Left colon (tissue), 2 donors: ENCODE results near the gene ARHGEF16. TPM values are rescaled to one million over a fixed set of nuclear protein-coding genes. Genes with fewer than 3 reads are reported as not detected.

Source experiments
- ATAC-seq: fragments of 200-7000 bp; cut with Tn5 transposase; one replicate; pipeline ENCODE4 v1.9.1; 2020; ENCODE audit warnings: mild to moderate bottlenecking, moderate library complexity
- DNase-seq, 2 donors: peaks; one replicate each; pipeline ENCODE4 v3.0.0-alpha.2; 2020
- intact Hi-C, 2 donors: fragments of 100-400 bp; cut with DNase I in 1 of 2; cut with micrococcal nuclease in 1 of 2; formaldehyde crosslinking; loops; one replicate each; pipeline versions ENCODE4 v1.11.2 to v1.14.0; 2022; cut with DNase I, micrococcal nuclease
- total RNA-seq, 2 donors: library from RNA; stranded (reverse); fragmentation: NEBNext Ultra II Directional; extraction: Animal tissue kit (Norgen Biotek cat#: 25700); gene quantifications; one replicate each; pipeline ENCODE4 v1.2.1, GENCODE V29; 2021
- donor health status: DM: no; HTN: no; CAD: no.
- donor health status: DM: yes; HTN: yes; CAD: no.

The ARHGEF16 gene
- total RNA-seq, 2 donors from 2014 or later, result 92.4 to 113 TPM

GRCh38 chr1:3450983-3451382, 3.5 kb upstream of the ARHGEF16 start:
- DNase-seq, result no peak
- intact Hi-C loops, result no loop called here
- ATAC-seq, result no peak

GRCh38 chr1:3451994-3452865, 2.2 kb upstream of the ARHGEF16 start:
- intact Hi-C loops, result no loop called here
- DNase-seq (no peak), ATAC-seq (no peak)

DNA sequence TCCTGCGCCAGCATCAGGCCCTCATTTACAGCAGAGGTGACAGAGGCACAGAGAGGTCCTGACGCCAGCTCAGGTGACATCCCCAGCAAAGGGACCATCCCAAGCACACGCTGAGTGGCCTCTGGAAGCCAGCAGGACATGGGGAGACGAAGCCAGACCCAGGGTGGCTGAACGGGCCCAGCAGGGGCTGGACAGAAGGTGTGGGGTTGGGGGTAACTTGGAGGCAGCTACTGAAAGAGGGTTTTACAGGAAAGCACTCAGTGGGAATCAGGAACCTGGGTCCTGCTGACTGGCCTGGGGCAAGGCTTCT, 1.6 kb upstream of the ARHGEF16 start:
- intact Hi-C loops, result no loop called here
- no peak for DNase-seq
- no peak for ATAC-seq

DNA sequence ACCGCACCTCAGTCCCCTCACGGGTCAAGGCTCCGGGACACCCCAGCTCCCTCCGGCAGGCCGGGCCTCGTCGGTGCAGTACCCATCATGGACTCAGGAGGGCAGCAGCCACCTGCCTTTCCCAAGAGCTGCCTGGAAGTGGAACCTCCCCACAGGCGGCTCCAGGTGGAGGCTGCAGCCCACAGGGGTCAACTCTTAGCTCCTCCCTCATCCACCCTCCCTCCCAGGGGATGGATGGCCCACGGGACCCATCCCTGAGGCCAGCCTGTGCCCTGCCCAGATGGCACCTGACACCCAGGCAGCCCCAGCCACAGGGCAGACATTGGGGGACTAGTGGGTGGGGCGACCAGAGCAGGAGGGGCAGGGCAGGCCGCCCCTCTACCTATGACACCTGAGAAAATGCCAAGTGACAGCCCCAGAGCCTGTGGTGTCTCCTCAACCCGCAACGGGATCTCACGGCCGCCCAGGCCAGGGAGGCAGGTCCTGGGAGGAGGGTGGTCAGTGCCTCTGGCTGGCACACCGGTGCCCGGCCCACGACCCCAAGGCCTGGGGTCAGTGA, 1.2 kb upstream of the ARHGEF16 start:
- intact Hi-C loops, result no loop called here
- DNase-seq, result peak; percentile 71 to 80
- peak; percentile 59 for ATAC-seq

DNA sequence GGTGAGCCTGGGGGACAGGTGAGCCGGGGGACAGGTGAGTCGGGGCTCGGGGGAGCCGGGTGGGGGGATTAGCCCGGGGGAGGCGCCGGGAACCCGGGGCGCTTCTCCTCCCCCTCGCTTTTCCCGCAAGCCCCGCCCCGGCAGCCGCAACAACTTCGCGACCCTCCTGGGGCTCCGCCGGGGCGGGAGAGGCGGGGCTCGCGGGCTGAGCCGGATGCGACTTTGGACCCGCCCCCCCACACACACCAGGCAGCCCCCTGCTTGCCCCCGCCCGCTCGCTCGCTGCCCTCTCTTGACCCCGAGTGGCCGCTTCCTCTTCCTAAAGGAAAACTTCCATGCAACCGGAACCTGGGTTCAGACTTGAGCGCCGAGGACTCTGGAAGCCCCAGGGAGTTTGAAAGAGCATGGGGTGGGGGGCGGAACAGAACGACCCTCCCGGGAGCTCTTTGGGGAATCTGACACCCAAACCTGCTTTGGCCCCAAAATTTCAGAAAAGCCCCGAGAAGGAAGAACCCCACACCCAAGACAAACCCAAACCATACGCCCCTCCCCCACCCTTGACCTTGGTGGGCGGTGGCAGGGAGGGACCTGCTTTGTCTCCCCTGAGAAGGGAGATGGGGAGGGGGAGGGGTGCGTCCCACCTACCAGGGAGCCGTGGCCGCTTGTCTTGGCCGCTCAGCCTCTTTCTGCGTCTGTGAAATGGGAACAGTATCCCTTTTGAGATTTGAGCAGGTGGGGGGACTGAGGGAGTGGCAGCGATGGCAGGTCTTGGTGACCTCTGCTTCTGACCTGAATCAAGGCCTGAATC, 550 bp downstream of the ARHGEF16 start:
- ATAC-seq (peak; percentile 39), DNase-seq (peak; percentile 71 to 79)
- intact Hi-C loops, result no loop called here

GRCh38 chr1:3455670-3456448, 1.4 kb downstream of the ARHGEF16 start:
- intact Hi-C loops, result no loop called here
- DNase-seq (peak; percentile 23 to 31), ATAC-seq (no peak)

- DNase-seq, result peak; percentile 81
- intact Hi-C loops, result no loop called here
- ATAC-seq, result peak; percentile 25
Observed at GRCh38 chr1:3456449-3456963, 2.0 kb downstream of the ARHGEF16 start.

DNA sequence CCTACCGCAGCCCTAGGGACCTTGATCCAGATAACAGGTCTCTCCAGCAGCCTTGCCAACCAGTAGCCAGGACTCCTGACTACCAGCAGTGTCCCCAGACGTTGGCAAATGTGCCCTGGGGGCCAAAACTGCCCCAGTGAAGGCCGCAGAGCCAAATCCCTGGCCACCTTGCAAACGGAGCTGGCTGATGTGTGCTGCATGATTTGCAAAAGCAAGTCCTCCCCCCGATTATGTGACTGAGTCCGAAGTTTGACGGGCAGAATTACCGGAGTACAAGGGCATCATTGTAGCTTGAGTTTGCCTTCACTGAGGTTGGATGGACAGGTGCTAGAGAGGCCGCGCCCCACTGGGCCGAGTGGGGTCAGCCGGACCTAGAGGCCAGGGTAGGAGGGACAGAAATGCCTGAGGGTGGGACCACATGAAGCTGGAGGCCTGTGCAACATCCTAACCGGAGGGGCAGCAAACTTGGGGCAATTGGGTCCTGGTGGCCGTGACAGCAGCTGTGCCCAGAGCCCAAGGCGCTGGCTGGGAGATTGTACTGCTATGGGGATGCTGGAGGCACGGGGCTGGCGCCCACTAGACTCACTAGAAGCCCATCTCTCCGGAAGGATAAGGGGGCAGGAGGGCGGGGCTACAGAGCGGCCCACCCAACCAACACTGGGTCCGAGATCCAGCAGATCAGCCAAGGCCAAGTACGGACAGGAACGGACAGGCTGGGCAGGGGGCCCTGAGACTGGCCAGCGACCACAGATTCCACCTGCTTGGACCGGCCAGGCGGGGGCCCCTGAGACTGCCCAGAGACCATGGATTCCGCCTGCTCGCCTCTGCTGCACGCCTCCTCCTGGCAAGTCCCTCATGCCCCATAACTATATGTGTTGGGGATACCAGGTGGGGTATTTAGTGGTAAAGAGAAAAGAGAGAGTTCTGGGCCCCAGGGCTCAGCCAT, 2.8 kb downstream of the ARHGEF16 start:
- DNase-seq (peak in 1 of 2 donors; percentile 14), ATAC-seq (no peak)
- intact Hi-C loops, result no loop called here

GRCh38 chr1:3457910-3458883, 3.7 kb downstream of the ARHGEF16 start:
- ATAC-seq (no peak), DNase-seq (peak; percentile 58 to 71)
- intact Hi-C loops, result no loop called here

DNA sequence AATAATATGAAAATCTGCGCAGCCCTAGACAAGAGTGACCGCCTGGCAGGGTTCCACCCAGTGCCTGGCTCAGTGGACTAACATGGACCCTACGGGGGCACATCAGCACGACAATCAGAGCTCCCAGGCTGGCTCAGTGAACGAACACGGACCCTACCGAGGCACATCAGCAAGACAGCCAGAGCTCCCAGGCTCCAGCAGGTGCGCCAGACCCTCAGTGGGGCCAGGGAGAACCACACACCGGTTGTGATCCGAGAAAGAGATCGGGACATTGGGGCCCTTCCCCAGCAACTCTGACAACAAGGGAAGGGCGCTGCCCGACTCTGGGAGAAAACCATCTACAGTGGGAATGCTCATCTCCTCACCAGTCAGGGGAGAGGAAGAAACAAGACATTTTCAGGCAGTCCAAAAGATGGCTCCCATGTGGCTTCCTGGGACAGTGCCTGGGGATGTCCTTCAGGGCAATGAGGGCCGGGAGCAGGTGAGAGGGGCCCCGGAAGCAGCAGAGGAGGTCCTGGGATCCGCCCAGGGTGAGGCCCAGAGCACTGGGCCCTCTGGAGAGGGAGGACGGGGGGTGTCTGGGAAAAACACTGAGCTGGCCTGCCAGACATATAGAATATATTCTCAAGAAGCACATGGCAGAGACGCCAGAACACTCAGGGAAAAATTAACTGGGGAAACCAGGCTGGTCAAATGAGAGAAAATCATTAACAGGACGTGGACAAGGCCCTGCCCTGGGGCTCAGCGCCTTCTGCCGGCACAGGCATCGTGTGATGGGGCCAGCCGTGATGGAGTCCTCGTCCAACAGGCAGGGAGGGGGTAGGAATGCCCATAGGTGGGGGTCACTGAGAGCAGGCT, 4.8 kb downstream of the ARHGEF16 start:
- intact Hi-C loops, result no loop called here
- DNase-seq, result peak; percentile 41 to 49
- peak; percentile 28 for ATAC-seq

- peak; percentile 88 to 95 for DNase-seq
- intact Hi-C loops, result no loop called here
- ATAC-seq, result peak; percentile 79
Observed at GRCh38 chr1:3459940-3460671, 5.6 kb downstream of the ARHGEF16 start.

- intact Hi-C loops, result no loop called here
- DNase-seq (peak in 1 of 2 donors; percentile 24), ATAC-seq (peak; percentile 41)
Observed at GRCh38 chr1:3460672-3461131, 6.2 kb downstream of the ARHGEF16 start.

- intact Hi-C loops, result no loop called here
- peak; percentile 13 to 26 for DNase-seq
- ATAC-seq, result no peak
Observed at GRCh38 chr1:3461238-3461933, 6.9 kb downstream of the ARHGEF16 start.

DNA sequence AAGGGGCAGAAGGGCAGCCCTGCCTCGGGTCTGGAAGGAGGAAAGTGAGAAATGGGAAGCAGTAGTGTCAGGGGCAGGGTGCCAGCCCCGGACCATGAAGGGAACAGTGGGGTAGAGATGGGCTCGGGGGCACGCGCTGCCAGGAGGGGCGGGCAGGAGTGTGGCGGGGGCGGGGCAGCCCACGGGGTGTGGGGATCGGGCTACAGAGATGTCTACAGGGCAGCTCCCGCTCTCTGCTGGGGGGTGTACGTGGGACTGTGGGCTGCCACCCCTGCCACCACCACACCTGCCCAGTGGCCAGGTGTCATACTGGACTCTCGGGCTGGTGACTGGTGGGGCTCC, 7.4 kb downstream of the ARHGEF16 start:
- DNase-seq, result peak in 1 of 2 donors; percentile 24
- intact Hi-C loops, result no loop called here

More for the DNA sequence above, 7.4 kb downstream of the ARHGEF16 start:
- no peak for ATAC-seq
